ENCODE data around the gene PRSS56. TPM values are rescaled to one million over a fixed set of nuclear protein-coding genes. Genes with fewer than 3 reads are reported as not detected.

Gene PRSS56
- total RNA-seq, 1 donor from 2014 or later = not detected

DNA sequence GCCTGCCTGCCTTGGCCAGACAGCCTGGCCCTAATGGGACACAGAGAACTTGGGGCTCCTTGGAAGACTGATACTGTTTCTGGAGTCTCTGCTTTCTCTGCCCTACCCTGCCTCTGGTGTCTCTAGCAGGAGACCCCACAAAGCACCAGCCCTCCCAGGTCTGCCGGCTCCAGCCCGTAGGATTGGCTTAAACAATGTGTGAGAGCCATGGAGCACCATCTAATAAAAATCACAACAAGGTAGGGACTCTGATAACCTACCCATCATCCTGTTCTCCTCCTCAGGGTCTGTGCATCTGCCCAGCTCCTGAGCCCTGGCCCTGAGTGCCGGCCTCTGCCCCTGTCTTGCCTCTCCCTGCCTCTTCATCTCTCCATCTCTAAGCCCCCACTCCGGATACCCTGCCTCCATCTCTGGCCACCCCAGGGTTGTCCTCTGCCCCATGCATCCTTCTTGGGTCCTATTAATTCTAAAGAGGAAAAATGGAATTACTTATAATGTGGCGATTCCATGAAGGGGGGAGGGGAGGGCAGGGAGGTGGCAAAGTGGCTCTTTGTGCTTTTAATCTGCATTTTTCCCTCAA, 31.4 kb upstream of the PRSS56 start:
- H3K27ac ChIP-seq (replicated peaks) = no peak overlapping the region
- TF ChIP-seq, protein P1, sequence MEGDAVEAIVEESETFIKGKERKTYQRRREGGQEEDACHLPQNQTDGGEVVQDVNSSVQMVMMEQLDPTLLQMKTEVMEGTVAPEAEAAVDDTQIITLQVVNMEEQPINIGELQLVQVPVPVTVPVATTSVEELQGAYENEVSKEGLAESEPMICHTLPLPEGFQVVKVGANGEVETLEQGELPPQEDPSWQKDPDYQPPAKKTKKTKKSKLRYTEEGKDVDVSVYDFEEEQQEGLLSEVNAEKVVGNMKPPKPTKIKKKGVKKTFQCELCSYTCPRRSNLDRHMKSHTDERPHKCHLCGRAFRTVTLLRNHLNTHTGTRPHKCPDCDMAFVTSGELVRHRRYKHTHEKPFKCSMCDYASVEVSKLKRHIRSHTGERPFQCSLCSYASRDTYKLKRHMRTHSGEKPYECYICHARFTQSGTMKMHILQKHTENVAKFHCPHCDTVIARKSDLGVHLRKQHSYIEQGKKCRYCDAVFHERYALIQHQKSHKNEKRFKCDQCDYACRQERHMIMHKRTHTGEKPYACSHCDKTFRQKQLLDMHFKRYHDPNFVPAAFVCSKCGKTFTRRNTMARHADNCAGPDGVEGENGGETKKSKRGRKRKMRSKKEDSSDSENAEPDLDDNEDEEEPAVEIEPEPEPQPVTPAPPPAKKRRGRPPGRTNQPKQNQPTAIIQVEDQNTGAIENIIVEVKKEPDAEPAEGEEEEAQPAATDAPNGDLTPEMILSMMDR (IDR thresholded peaks at IDR 0.05; ENCODE audit: borderline replicate concordance) = no peak
- no peaks in the 10 kb centered on the region for H3K36me3 ChIP-seq
- H3K4me1 ChIP-seq = peaks cover 19% of the 10 kb centered on the region
- peak; percentile 2 for DNase-seq
- H3K9me3 ChIP-seq (replicated peaks) = no peaks in the 10 kb centered on the region
- no peak overlapping the region for H3K4me3 ChIP-seq
- peaks cover 78% of the 10 kb centered on the region for H3K27me3 ChIP-seq (ENCODE audit: low read depth)
- intact Hi-C loops (cut with micrococcal nuclease) = no loop called here

DNA sequence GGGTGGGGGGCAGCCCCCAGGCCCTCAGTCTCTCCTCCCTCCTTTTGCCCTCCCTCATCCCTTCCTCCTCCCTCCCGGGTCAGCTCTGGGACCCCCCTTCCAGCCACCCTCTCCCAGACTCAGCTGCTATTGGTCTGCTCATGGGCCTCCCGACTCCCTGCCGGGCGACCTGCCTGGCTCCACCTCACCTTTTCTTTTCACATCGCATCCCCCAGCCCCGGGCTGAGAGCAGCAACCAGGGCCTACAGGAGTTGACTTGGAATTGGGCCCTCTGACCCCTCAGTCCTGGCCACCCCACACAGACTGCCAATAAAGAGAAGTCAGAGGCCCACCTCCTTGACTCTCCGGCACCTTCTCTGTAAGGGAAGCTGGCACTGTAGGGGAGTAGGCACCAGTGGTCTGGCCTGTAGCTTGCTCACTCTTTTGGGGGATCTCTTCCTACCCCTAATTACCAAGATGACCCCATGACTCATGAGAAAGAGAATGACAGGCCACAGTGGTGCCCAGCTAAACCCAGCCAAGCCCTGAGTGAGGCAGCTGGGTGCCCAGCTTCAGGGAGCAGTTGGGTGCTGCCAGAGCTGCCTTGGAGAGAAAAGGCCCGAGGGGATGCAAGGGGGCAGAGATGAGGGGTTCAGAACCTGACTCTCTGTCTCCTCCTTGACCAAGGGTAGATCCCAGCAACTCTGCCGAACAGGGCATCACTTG, 30.5 kb upstream of the PRSS56 start:
- intact Hi-C loops (cut with micrococcal nuclease) = no loop called here

DNA sequence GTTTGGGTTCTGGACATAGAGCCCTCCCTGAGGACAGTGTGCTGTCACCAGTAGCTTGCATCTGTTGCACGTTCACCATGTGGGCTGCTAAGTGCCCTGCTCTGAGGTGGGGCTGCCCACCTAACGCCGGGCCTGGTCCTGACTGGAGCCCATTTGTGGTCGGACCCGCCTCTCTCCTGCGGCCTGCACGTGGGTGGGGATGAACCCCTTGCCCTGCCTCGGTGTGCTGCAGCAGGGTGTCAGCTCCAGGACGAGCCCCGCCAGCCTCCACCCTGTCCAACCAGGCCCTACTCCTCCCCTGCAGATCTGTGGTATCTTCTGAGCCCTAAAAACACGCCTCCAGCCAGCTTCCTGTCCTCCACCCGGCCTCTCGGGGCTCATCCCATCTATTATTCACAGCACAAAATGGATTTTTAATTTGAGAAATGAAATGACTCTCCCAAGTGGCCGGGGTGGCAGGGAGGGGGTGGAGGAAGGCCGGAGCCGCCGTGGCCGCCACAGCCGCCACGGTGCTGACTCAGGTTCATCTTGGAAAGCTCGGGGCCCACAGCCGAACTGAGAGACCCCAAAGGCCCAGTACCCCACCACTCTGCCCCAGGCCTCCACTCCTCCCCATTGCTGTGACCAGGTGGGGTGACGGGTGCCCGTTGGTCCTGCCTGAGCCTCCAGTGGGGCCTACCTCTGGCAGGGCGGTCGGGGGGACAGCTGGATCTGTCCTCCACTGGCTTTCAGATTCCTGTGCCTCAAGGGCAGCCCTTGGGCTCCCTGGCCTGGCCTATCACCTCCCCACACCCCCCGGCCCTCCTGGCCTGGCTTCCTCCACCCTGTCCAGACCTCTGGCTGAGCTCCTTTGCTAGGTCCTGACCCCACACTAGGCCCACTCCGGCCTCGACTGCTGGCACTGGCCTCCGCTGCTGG, 29.7 kb upstream of the PRSS56 start:
- peak; percentile 5 for DNase-seq
- intact Hi-C loops (cut with micrococcal nuclease) = no loop called here

More for the DNA sequence above, 30.5 kb upstream of the PRSS56 start:
- Histone ChIP-seq H3K4me3 (no peak overlapping the region), H3K27me3 (ENCODE audit: low read depth) (peaks cover 69% of the 10 kb centered on the region), H3K9me3 (replicated peaks) (no peaks in the 10 kb centered on the region), H3K36me3 (no peaks in the 10 kb centered on the region), H3K4me1 (peaks cover 19% of the 10 kb centered on the region), H3K27ac (replicated peaks) (no peak overlapping the region)
- TF ChIP-seq, protein P1 (IDR thresholded peaks at IDR 0.05; ENCODE audit: borderline replicate concordance) = no peak
- no peak for DNase-seq

DNA sequence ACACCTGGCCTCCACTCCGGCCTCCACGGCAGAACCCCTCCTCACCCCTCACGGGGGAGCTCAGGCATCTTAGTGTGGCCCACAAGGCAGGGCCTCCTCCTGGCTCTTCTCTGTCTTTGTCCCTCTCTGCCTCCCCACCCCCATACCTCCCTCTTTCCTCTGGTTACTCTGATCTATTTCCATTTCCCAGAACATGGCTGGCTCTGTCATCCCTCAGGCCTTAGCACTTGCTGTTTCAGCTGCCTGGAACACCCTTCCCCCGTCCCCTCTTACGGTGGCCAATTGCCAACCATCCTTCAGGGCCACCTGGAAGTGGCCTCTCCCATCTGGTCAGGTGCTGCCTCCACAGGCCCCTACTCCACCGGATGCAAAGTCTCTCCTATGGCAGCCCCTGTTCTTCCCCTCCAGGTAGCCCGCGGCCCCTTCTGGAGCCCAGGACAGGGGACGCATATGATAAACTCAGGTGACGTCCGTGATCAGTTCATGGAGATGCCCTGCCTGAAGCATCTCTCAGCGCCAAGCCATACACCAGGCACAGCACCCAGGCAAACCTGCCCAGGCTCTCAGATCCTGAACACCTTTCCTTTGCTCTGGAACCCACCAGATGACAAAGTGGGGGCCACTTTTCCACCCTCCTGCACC, 28.9 kb upstream of the PRSS56 start:
- intact Hi-C loops (cut with micrococcal nuclease) = no loop called here

More for the DNA sequence above, 29.7 kb upstream of the PRSS56 start:
- TF ChIP-seq, protein P1 (IDR thresholded peaks at IDR 0.05; ENCODE audit: borderline replicate concordance) = no peak
- Histone ChIP-seq H3K27me3 (ENCODE audit: low read depth) (peaks cover 61% of the 10 kb centered on the region), H3K27ac (replicated peaks) (no peak overlapping the region), H3K4me1 (peaks cover 17% of the 10 kb centered on the region), H3K4me3 (no peak overlapping the region), H3K36me3 (no peaks in the 10 kb centered on the region), H3K9me3 (replicated peaks) (no peaks in the 10 kb centered on the region)

More for the DNA sequence above, 28.9 kb upstream of the PRSS56 start:
- DNase-seq = peak; percentile 2
- H3K27ac ChIP-seq (replicated peaks) = no peak overlapping the region
- no peaks in the 10 kb centered on the region for H3K9me3 ChIP-seq (replicated peaks)
- no peak overlapping the region for H3K4me3 ChIP-seq
- H3K4me1 ChIP-seq = peaks cover 9% of the 10 kb centered on the region
- H3K36me3 ChIP-seq = no peaks in the 10 kb centered on the region
- TF ChIP-seq, protein P1 (IDR thresholded peaks at IDR 0.05; ENCODE audit: borderline replicate concordance) = no peak
- H3K27me3 ChIP-seq (ENCODE audit: low read depth) = peaks cover 53% of the 10 kb centered on the region
